ENCODE results near the gene DNAJC16.
"Not testable (repeated sequence)": the region's sequence is repeated elsewhere in the genome, so short reads cannot be mapped to it uniquely, and the experiment has no call there.

Gene DNAJC16

GRCh38 chr1:15526490-15527339 is at the start of gene DNAJC16:
Gene DNAJC16 (plus strand): TSS chr1:15526848. CDS start chr1:15529106, 2,258 bp downstream.
- peak; percentile 100 for DNase-seq (ENCODE audit: extremely low read depth, low read depth)
- TF ChIP-seq CTCF (IDR thresholded peaks at IDR 0.05; ENCODE audit: low read depth, low read length, missing control alignments), result peak; percentile 4
- H3K4me3 ChIP-seq (replicated peaks; ENCODE audit: low read depth, low read length), result peak within 1 kb of the TSS; percentile 76

GRCh38 chr1:15476927-15477326 is 49.7 kb upstream of the DNAJC16 start:
- no peak overlapping the region for H3K4me3 ChIP-seq (replicated peaks; ENCODE audit: low read depth, low read length)
- no peak for TF ChIP-seq CTCF (IDR thresholded peaks at IDR 0.05; ENCODE audit: low read depth, low read length, missing control alignments)
- no peak for DNase-seq (ENCODE audit: extremely low read depth, low read depth)

- DNase-seq (ENCODE audit: extremely low read depth, low read depth), result no peak
- H3K4me3 ChIP-seq (replicated peaks; ENCODE audit: low read depth, low read length), result no peak overlapping the region
- no peak for TF ChIP-seq CTCF (IDR thresholded peaks at IDR 0.05; ENCODE audit: low read depth, low read length, missing control alignments)
Observed at GRCh38 chr1:15477646-15478212, 48.9 kb upstream of the DNAJC16 start.

- no peak for DNase-seq (ENCODE audit: extremely low read depth, low read depth)
- TF ChIP-seq CTCF (IDR thresholded peaks at IDR 0.05; ENCODE audit: low read depth, low read length, missing control alignments), result no peak
- H3K4me3 ChIP-seq (replicated peaks; ENCODE audit: low read depth, low read length), result no peak overlapping the region
Observed at GRCh38 chr1:15479654-15480347, 46.8 kb upstream of the DNAJC16 start.

- H3K4me3 ChIP-seq (replicated peaks; ENCODE audit: low read depth, low read length); DNase-seq (ENCODE audit: extremely low read depth, low read depth): not testable (repeated sequence)
Observed at GRCh38 chr1:15482455-15482854, 44.2 kb upstream of the DNAJC16 start.

- H3K4me3 ChIP-seq (replicated peaks; ENCODE audit: low read depth, low read length); DNase-seq (ENCODE audit: extremely low read depth, low read depth): not testable (repeated sequence)
Observed at GRCh38 chr1:15482983-15483543, 43.6 kb upstream of the DNAJC16 start.

GRCh38 chr1:15483971-15484370 is 42.7 kb upstream of the DNAJC16 start:
- no peak for TF ChIP-seq CTCF (IDR thresholded peaks at IDR 0.05; ENCODE audit: low read depth, low read length, missing control alignments)
- no peak overlapping the region for H3K4me3 ChIP-seq (replicated peaks; ENCODE audit: low read depth, low read length)
- DNase-seq (ENCODE audit: extremely low read depth, low read depth), result no peak

GRCh38 chr1:15484443-15484842 is 42.2 kb upstream of the DNAJC16 start:
- not testable (repeated sequence) for H3K4me3 ChIP-seq (replicated peaks; ENCODE audit: low read depth, low read length); DNase-seq (ENCODE audit: extremely low read depth, low read depth)

All from HFF-Myc (cell line).